WERI-Rb-1 (cell line): ENCODE data around the gene ZNF592.

Source experiments
- DNase-seq: peaks from one replicate; pipeline ENCODE4 v3.0.0-alpha.2; 2020
- H3K27ac ChIP-seq: fragments of 250-450 bp; sonication (Bioruptor Pico); 2 replicates; pipeline ENCODE4 v1.5.1; 2020; ENCODE audit warnings: mild to moderate bottlenecking, moderate library complexity
- H3K27me3 ChIP-seq: fragments of 250-450 bp; sonication (Bioruptor Pico); 2 replicates; pipeline ENCODE4 v1.5.1; 2021; ENCODE audit warnings: mild to moderate bottlenecking, low read depth, moderate library complexity; ENCODE audit not compliant: insufficient read depth, severe bottlenecking
- H3K36me3 ChIP-seq: fragments of 250-450 bp; sonication (Bioruptor Pico); 2 replicates; pipeline ENCODE4 v1.5.1; 2020; ENCODE audit warnings: mild to moderate bottlenecking, moderate library complexity
- H3K4me3 ChIP-seq: 2 replicates; pipeline ENCODE4 v1.5.1; 2011; ENCODE audit warnings: low read depth, mild to moderate bottlenecking, control low read depth, low read length
- H3K9me3 ChIP-seq: fragments of 250-450 bp; sonication (Bioruptor Pico); 2 replicates; pipeline ENCODE4 v1.5.1; 2021; ENCODE audit warnings: mild to moderate bottlenecking, moderate library complexity; ENCODE audit not compliant: severe bottlenecking
- TF ChIP-seq, protein P1 (sequence below): IDR thresholded peaks from 2 replicates; pipeline ENCODE4 v1.5.1; 2011; ENCODE audit warnings: low read depth, mild to moderate bottlenecking, control low read depth, inconsistent platforms, low read length

Gene ZNF592

DNA sequence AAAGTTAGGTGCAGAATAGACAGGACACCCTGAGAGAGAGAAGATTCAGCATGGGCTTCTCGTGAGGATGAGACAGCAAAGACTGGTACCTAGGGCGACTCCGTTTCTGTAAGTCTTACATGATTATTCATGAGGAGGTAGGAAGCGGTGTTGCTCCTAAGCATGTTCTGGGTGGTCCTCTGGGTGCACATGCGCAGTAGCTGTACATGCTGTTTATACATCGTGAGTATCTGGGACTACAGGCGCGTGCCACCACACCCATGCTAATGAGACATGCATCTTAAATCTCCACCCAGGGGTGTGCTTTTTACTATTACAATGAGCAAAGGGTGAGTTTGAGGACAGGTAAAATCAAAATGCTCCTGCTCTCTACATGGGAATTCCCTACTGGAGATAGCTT is 81.0 kb downstream of the ZNF592 start:
- DNase-seq, result no peak
- Histone ChIP-seq H3K36me3 (peaks cover 43% of the 10 kb centered on the region), H3K4me3 (no peak overlapping the region), H3K27ac (no peak overlapping the region), H3K27me3 (no peaks in the 10 kb centered on the region), H3K9me3 (no peaks in the 10 kb centered on the region)
- TF ChIP-seq, protein P1, sequence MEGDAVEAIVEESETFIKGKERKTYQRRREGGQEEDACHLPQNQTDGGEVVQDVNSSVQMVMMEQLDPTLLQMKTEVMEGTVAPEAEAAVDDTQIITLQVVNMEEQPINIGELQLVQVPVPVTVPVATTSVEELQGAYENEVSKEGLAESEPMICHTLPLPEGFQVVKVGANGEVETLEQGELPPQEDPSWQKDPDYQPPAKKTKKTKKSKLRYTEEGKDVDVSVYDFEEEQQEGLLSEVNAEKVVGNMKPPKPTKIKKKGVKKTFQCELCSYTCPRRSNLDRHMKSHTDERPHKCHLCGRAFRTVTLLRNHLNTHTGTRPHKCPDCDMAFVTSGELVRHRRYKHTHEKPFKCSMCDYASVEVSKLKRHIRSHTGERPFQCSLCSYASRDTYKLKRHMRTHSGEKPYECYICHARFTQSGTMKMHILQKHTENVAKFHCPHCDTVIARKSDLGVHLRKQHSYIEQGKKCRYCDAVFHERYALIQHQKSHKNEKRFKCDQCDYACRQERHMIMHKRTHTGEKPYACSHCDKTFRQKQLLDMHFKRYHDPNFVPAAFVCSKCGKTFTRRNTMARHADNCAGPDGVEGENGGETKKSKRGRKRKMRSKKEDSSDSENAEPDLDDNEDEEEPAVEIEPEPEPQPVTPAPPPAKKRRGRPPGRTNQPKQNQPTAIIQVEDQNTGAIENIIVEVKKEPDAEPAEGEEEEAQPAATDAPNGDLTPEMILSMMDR, result no peak

DNA sequence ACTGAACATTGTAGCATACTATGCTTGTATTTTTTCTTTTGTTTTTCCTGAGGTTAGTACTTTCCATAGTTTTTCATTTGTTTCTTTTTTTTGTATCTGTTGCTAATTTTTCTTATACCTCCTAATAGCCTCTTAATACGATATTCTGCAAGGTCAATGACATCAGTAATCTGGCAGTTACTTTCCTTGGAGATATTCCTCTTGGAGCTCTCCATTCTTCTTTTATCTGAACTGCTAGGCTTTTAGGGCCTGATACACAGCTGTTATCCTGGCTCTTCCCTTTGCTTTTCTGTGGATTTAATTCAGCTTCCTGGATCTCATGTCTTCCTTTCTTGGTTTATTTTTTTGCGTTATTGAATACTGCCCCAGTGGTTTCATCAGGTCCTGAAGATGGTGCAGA is 81.6 kb downstream of the ZNF592 start:
- Histone ChIP-seq H3K27me3 (no peaks in the 10 kb centered on the region), H3K36me3 (peaks cover 43% of the 10 kb centered on the region), H3K9me3 (no peaks in the 10 kb centered on the region), H3K27ac (no peak overlapping the region), H3K4me3 (no peak overlapping the region)
- TF ChIP-seq, protein P1, result no peak
- DNase-seq, result no peak

DNA sequence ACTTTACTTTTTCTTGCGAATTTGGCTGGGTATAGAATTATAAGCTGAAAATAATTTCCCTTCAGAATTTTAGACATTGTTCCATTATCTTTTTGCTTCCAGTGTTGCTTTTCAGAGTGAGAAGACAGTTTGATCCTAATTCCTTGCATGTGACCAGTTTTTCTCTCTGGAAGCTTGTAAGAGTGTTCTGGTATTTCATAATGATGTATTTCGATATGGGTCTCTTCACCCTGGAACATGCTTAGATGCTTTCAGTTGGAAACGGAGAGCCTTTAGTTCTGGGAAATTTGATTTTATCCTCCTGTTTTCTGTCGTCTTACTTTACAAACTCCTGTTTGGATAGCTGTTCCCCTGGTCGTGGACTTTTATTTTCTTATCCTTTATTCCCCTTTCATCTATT is 82.6 kb downstream of the ZNF592 start:
- peaks cover 51% of the 10 kb centered on the region for H3K36me3 ChIP-seq
- H3K4me3 ChIP-seq, result no peak overlapping the region
- H3K27me3 ChIP-seq, result no peaks in the 10 kb centered on the region
- no peak for DNase-seq
- H3K27ac ChIP-seq, result no peak overlapping the region
- TF ChIP-seq, protein P1, result no peak
- no peaks in the 10 kb centered on the region for H3K9me3 ChIP-seq

DNA sequence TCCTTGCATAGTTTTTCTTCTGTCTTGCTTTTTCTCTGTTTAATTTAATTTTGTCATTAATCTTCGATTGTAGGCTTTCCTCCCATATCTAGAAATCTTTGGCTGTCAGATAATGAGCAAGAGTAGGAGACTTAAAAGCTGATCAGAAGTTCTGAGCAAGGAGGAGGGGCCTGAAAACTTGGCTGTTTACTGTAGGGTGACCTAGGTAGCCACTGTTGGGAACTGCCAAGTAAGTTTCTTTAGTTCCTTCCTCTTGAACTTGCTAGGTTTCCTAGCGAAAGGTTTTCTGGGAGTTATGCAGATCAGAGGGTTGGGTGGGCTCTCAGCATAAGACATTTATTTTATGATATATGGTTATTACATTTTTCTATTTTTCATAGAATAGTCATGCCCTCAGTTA is 83.2 kb downstream of the ZNF592 start:
- DNase-seq, result no peak
- Histone ChIP-seq H3K27me3 (no peaks in the 10 kb centered on the region), H3K4me3 (no peak overlapping the region), H3K9me3 (no peaks in the 10 kb centered on the region), H3K36me3 (peaks cover 51% of the 10 kb centered on the region), H3K27ac (no peak overlapping the region)
- TF ChIP-seq, protein P1, result no peak

DNA sequence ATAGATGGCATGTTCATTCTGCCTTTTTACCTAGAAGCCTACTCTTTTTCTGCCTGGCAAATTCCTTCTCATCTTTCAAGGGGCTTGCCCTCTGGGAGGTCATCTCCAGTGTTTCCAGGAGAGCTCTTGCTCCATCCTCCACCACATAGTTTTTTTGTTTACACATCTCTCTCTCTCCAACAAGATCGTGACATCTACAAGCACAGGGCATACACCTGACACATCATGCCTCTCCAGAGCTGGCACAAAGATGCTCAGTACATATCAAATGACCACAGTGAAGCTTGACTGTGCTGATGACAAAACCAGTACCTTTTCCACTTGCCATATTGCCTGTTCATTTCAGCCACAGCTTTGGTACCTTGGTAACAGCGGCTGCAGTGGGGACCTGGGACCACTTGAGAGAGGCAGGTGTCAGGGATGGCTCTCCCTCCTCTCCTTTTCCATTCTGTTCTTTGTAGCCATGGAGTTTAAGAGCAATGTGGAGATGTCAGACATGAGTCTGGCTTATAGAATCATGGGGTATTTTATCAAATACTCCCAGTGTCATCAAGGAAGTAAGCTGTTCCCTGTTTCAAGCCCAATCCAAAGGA is 84.2 kb downstream of the ZNF592 start:
- Histone ChIP-seq H3K27ac (no peak overlapping the region), H3K4me3 (no peak overlapping the region), H3K9me3 (no peaks in the 10 kb centered on the region), H3K27me3 (no peaks in the 10 kb centered on the region), H3K36me3 (peaks cover 50% of the 10 kb centered on the region)
- TF ChIP-seq, protein P1, result no peak
- no peak for DNase-seq
